GM12878 (cell line): ENCODE data around the gene SMAGP. TPM values are rescaled to one million over a fixed set of nuclear protein-coding genes. Genes with fewer than 3 reads are reported as not detected.
A peak's percentile ranks its signal among the peaks of the same experiment; 100 is the strongest.
"Not testable (repeated sequence)": the region's sequence is repeated elsewhere in the genome, so short reads cannot be mapped to it uniquely, and the experiment has no call there.

ENCODE experiments used
- ATAC-seq: fragments of 200-7000 bp; cut with Tn5 transposase; 3 replicates; pipeline ENCODE4 v1.9.1; 2020; ENCODE audit warnings: mild to moderate bottlenecking, moderate library complexity
- BruUV-seq: library from RNA; stranded (reverse); fragments of 400-500 nt; replicated peaks from 2 replicates; lab custom pipeline; 2021; lab: Mats Ljungman, UMichigan
- CTCF ChIA-PET: fragments of 300-600 bp; sonication (Branson Sonifier 250); formaldehyde crosslinking; extraction: SDS; loops from one replicate; lab custom pipeline; 2021; ENCODE audit warnings: inconsistent platforms; lab: Yijun Ruan, JAX
- POLR2A ChIA-PET: fragments of 350-600 bp; formaldehyde crosslinking; extraction: SDS; loops from one replicate; lab custom pipeline; 2021; ENCODE audit warnings: inconsistent platforms; lab: Charles Lee
- RAD21 ChIA-PET: fragments of 300-600 bp; sonication (Branson Sonifier 250); formaldehyde crosslinking; loops from one replicate; lab custom pipeline; 2023; ENCODE audit warnings: antibody characterized with exemption; ENCODE audit not compliant: unreplicated experiment; lab: Charles Lee
- SMC1A ChIA-PET: fragments of 300-600 bp; sonication (Branson Sonifier 250); formaldehyde crosslinking; loops from one replicate; lab custom pipeline; 2023; ENCODE audit not compliant: unreplicated experiment, uncharacterized antibody; lab: Charles Lee
- DNase-seq: peaks from one replicate; pipeline ENCODE4 v3.0.0-alpha.2; 2011; ENCODE audit warnings: low read depth, low spot score
- FAIRE-seq: peaks from 3 replicates; lab custom pipeline; 2011; peaks lifted over from hg19 to GRCh38; lab: Jason Lieb, UNC
- H2AFZ ChIP-seq: 2 replicates; pipeline ENCODE4 v1.6.0; 2011; ENCODE audit warnings: low read depth, low read length, control low read depth; ENCODE audit not compliant: control insufficient read depth
- H3K27ac ChIP-seq: 2 replicates; pipeline ENCODE4 v1.5.1; 2011; ENCODE audit warnings: control low read depth; ENCODE audit not compliant: control insufficient read depth, insufficient read depth
- H3K27me3 ChIP-seq, 2 experiments: replicated peaks in 1 of 2; 2 replicates each; pipeline versions ENCODE4 v1.6.0 to v1.6.1; 2011; ENCODE audit warnings: low read length in 1 of 2; ENCODE audit not compliant: control insufficient read depth in 2 of 2, insufficient read depth in 2 of 2
- H3K36me3 ChIP-seq, 2 experiments: 2 replicates each; pipeline ENCODE4 v1.5.1; 2011; ENCODE audit warnings: low read length in 1 of 2; ENCODE audit not compliant: control insufficient read depth in 2 of 2, insufficient read depth in 2 of 2
- H3K4me1 ChIP-seq: 2 replicates; pipeline ENCODE4 v1.6.1; 2011; ENCODE audit warnings: mild to moderate bottlenecking, low read length, moderate library complexity, mixed read lengths; ENCODE audit not compliant: control insufficient read depth, insufficient read depth
- H3K4me2 ChIP-seq: 2 replicates; pipeline ENCODE4 v1.6.0; 2011; ENCODE audit warnings: control low read depth; ENCODE audit not compliant: control insufficient read depth, insufficient read depth
- H3K4me3 ChIP-seq: fragments of 200-600 bp; sonication (generic); 2 replicates; pipeline ENCODE4 v1.5.1; 2016
- H3K79me2 ChIP-seq: 2 replicates; pipeline ENCODE4 v1.6.0; 2011; ENCODE audit warnings: low read length; ENCODE audit not compliant: control insufficient read depth, insufficient read depth
- H3K9ac ChIP-seq: 2 replicates; pipeline ENCODE4 v1.8.0; 2011; ENCODE audit warnings: low read length, control low read depth, mixed read lengths; ENCODE audit not compliant: control insufficient read depth, insufficient read depth
- H3K9me3 ChIP-seq: replicated peaks from 3 replicates; pipeline ENCODE4 v1.5.1; 2011; ENCODE audit warnings: mild to moderate bottlenecking, low read length; ENCODE audit not compliant: control insufficient read depth, insufficient read depth
- H4K20me1 ChIP-seq: 2 replicates; pipeline ENCODE4 v1.6.0; 2011; ENCODE audit not compliant: control insufficient read depth, insufficient read depth
- MTA3 ChIP-seq: IDR thresholded peaks from 2 replicates; pipeline ENCODE4 v1.6.1; 2012; ENCODE audit warnings: low read length, inconsistent platforms, borderline replicate concordance
- WGBS: methylation state at CpG from one replicate; pipeline ENCODE4 v1.1.6; 2016; ENCODE audit warnings: low lambda C conversion rate; ENCODE audit not compliant: insufficient replicate concordance, insufficient coverage; ENCODE audit errors: missing lambda C conversion rate; 5-methylcytosine and 5-hydroxymethylcytosine counted together
- in situ Hi-C: fragments of 300-500 bp; cut with MboI; formaldehyde crosslinking; loops from 9 replicates; pipeline ENCODE4 v1.14.3; 2018; ENCODE audit warnings: mixed read lengths
- intact Hi-C: fragments of 100-400 bp; cut with micrococcal nuclease; formaldehyde crosslinking; loops from one replicate; pipeline ENCODE4 v1.14.2; 2022; ENCODE audit not compliant: unreplicated experiment
- polyA plus RNA-seq, 11 experiments: library from polyadenylated mRNA; depleted of rRNA in 4 of 11; unstranded in 6 of 11; stranded (reverse) in 5 of 11; fragments of >200 nt; fragmentation: Nextera tagmentation in 4 of 11; fragmentation: Illumina TruSeq in 1 of 11; extraction: Ambion mirVana in 4 of 11; extraction: Trizol in 1 of 11; gene quantifications; 1 replicate in 1 of 11; 2 replicates in 10 of 11; pipeline versions ENCODE4 v1.2.1 to v1.2.3, GENCODE V29; 2011 to 2016; ENCODE audit warnings: inconsistent platforms in 2 of 11, missing spikeins in 2 of 11, low read depth in 1 of 11
- total RNA-seq, 4 experiments: library from RNA; depleted of rRNA in 3 of 4; stranded (reverse); fragments of >200 nt in 3 of 4; fragmentation: Illumina TruSeq in 1 of 4; extraction: Trizol in 1 of 4; gene quantifications; 2 replicates each; pipeline versions ENCODE4 v1.2.1 to v1.2.3, GENCODE V29; 2013 to 2021

Gene SMAGP
- total and polyA plus RNA-seq, 10 of the 15 experiments (the other 5 are each of a cell fraction or from before 2014, with no cell fraction given), result 0.42 to 7.1 (median 3.9) TPM

DNA sequence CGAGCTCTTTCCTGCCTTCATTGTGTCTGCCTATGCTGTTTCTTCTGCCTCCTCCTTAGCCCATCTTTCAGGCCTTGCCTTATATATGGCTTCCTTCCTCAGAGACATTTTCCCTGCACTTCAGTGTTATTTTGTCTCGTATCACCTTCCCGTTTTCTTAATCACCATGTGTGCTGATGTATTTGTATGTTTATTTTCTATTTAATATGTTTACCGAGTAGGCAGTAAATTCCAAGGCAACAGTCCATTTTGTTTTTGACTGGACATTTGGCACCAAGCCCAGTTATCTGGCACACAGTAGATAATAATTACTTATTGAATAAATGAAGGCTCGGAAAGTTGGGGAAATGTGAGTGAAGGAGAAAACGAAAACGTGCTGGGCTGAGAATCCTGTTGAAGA is 47.8 kb downstream of the SMAGP start:
- ChIA-PET SMC1A (interaction anchor here (1.6 kb wide), 1 partner anchor 16 kb away, joined by 3 read pairs; the partner anchor contains the start of gene DAZAP2), POLR2A (interaction anchor here (0.7 to 1.2 kb wide), 2 partner anchors 16 to 1010 kb away, joined by 5 read pairs; partner anchors contain the start of gene DAZAP2), CTCF (no interaction called here), RAD21 (no interaction called here)
- ATAC-seq (no peak), FAIRE-seq (no peak), DNase-seq (no peak)
- Histone ChIP-seq H3K79me2 (no peaks in the 10 kb centered on the region), H4K20me1 (no peaks in the 10 kb centered on the region), H3K36me3 (no peaks in the 10 kb centered on the region), H2AFZ (no peak overlapping the region), H3K4me3 (no peak overlapping the region), H3K9ac (no peak overlapping the region), H3K27me3 (no peaks in the 10 kb centered on the region), H3K4me2 (no peak overlapping the region), H3K9me3 (no peaks in the 10 kb centered on the region), H3K27ac (no peak overlapping the region), H3K4me1 (peaks cover 4% of the 10 kb centered on the region; the same call in 1 of the 2 replicates)
- intact Hi-C loops, result no loop called here
- WGBS, result 89% methylated on average over 7 of the region's 7 CpGs
- no TSS peak for BruUV-seq
- in situ Hi-C loops, result no loop called here
- no peak for TF ChIP-seq MTA3

DNA sequence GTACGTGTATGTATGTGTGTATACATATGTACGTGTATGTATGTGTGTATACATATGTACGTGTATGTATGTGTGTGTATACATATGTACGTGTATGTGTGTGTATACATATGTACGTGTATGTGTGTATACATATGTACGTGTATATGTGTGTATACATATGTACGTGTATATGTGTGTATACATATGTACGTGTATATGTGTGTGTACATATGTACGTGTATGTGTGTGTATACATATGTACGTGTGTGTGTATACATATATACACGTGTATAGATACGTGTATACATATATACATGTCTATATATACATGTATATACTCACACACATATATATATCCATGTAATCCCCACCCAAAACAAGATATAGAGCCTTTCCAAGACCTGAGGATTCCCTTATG is 50.4 kb downstream of the SMAGP start:
- intact Hi-C loops, H3K27ac ChIP-seq, H3K4me1 ChIP-seq, H2AFZ ChIP-seq, RAD21 ChIA-PET, H4K20me1 ChIP-seq, in situ Hi-C loops, H3K27me3 ChIP-seq, H3K79me2 ChIP-seq, ATAC-seq, H3K9ac ChIP-seq, BruUV-seq, DNase-seq, H3K9me3 ChIP-seq, H3K4me2 ChIP-seq, H3K36me3 ChIP-seq, H3K4me3 ChIP-seq: not testable (repeated sequence)
- POLR2A ChIA-PET, result interaction anchor here (0.7 kb wide), 1 partner anchor 11 kb away, joined by 3 read pairs; no protein-coding TSS in a partner anchor
- peak; percentile 78 for FAIRE-seq
- 94% methylated on average over 12 of the region's 12 CpGs for WGBS
- SMC1A ChIA-PET, result interaction anchor here (1.1 kb wide), 1 partner anchor 18 kb away, joined by 3 read pairs; no protein-coding TSS in a partner anchor
- CTCF ChIA-PET, result interaction anchor here (1.2 to 1.5 kb wide), 2 partner anchors 11 to 19 kb away, joined by 3 to 4 read pairs; partner anchors contain the start of gene DAZAP2
